Kidney epithelial cell (primary cell): Measurements from ENCODE around the gene UTP18. TPM values are rescaled to one million over a fixed set of nuclear protein-coding genes. Genes with fewer than 3 reads are reported as not detected.
"Not testable (repeated sequence)": the region's sequence is repeated elsewhere in the genome, so short reads cannot be mapped to it uniquely, and the experiment has no call there.

Source experiments
- DNase-seq: peaks from one replicate; pipeline ENCODE4 v3.0.0-alpha.2; 2010; ENCODE audit warnings: low read depth
- H3K27me3 ChIP-seq: 2 replicates; pipeline ENCODE4 v1.6.0; 2011; ENCODE audit warnings: low read length; ENCODE audit not compliant: control insufficient read depth, insufficient read depth
- H3K36me3 ChIP-seq: 2 replicates; pipeline ENCODE4 v1.5.1; 2011; ENCODE audit warnings: low read length; ENCODE audit not compliant: control insufficient read depth, insufficient read depth
- H3K4me3 ChIP-seq: 2 replicates; pipeline ENCODE4 v1.5.1; 2011; ENCODE audit warnings: low read depth, mild to moderate bottlenecking, control low read depth, low read length
- total RNA-seq: library from RNA; depleted of rRNA; stranded (reverse); fragments of >200 nt; gene quantifications from 2 replicates; pipeline ENCODE4 v1.2.3, GENCODE V29; 2015
- TF ChIP-seq, protein P1 (sequence below): IDR thresholded peaks from 2 replicates; pipeline ENCODE4 v1.5.1; 2011; ENCODE audit warnings: mild to moderate bottlenecking, moderate library complexity, low read length, control low read depth, inconsistent platforms; ENCODE audit not compliant: insufficient read depth, poor library complexity, severe bottlenecking

Gene UTP18
- total RNA-seq: 40.9 and 43.1 TPM in 2 replicates

DNA sequence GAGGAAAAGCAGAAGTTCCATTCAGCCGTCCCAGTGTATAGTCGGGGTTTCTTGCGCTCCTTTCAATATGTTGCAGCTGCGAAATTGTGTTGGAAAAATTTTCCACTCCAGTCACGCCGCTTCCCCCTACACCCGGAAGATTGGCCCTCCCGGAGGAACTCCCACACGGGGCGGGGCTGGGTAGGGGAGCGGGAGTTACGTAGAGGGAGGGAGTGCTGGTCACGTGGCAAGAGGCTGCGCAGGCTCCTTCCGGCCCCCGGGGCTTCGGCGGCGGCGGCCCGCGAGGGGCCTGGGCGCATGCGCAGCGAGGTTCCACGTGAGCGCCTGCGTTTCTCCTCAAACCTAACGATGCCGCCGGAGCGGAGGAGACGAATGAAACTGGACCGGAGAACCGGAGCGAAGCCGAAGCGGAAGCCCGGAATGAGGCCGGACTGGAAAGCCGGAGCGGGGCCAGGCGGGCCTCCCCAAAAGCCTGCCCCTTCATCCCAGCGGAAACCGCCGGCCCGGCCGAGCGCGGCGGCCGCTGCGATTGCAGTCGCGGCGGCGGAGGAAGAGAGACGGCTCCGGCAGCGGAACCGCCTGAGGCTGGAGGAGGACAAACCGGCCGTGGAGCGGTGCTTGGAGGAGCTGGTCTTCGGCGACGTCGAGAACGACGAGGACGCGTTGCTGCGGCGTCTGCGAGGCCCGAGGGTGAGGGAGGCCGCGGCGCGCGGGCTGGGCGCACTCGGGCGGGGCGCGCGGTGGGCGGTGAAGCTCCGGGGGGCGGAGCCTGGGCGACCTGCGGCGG lies at the start of gene UTP18:
TSS of gene UTP18 (plus strand) at position 310 of the 787 bp plus-strand sequence. CDS start at position 349, 39 bp downstream.
- no peaks in the 10 kb centered on the region for H3K36me3 ChIP-seq
- peak; percentile 82 for DNase-seq
- TF ChIP-seq, protein P1, sequence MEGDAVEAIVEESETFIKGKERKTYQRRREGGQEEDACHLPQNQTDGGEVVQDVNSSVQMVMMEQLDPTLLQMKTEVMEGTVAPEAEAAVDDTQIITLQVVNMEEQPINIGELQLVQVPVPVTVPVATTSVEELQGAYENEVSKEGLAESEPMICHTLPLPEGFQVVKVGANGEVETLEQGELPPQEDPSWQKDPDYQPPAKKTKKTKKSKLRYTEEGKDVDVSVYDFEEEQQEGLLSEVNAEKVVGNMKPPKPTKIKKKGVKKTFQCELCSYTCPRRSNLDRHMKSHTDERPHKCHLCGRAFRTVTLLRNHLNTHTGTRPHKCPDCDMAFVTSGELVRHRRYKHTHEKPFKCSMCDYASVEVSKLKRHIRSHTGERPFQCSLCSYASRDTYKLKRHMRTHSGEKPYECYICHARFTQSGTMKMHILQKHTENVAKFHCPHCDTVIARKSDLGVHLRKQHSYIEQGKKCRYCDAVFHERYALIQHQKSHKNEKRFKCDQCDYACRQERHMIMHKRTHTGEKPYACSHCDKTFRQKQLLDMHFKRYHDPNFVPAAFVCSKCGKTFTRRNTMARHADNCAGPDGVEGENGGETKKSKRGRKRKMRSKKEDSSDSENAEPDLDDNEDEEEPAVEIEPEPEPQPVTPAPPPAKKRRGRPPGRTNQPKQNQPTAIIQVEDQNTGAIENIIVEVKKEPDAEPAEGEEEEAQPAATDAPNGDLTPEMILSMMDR: no peak
- H3K27me3 ChIP-seq: no peaks in the 10 kb centered on the region
- peak within 1 kb of the TSS; percentile 83 for H3K4me3 ChIP-seq

DNA sequence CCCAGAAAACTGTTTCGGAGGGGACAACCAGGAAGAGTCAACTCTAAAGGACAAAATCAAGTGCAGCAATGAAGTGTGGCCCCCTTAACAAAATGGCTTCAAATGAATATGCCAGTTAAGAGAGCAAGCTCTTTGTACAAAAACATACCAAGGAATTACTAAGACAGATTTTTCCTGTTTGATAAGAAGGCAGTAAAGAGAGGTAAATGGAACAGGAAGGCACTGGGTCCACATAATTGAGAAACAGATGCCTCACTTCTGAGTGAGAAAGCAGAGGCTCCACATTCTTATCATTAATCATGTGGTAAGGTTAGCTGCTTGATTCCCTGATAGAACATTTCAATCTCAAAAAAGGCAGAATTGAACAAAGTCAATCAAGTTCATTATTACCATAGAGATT lies 45.4 kb upstream of the UTP18 start:
- DNase-seq: no peak
- TF ChIP-seq, protein P1: no peak
- Histone ChIP-seq H3K4me3 (no peak overlapping the region), H3K27me3 (no peaks in the 10 kb centered on the region), H3K36me3 (no peaks in the 10 kb centered on the region)

DNA sequence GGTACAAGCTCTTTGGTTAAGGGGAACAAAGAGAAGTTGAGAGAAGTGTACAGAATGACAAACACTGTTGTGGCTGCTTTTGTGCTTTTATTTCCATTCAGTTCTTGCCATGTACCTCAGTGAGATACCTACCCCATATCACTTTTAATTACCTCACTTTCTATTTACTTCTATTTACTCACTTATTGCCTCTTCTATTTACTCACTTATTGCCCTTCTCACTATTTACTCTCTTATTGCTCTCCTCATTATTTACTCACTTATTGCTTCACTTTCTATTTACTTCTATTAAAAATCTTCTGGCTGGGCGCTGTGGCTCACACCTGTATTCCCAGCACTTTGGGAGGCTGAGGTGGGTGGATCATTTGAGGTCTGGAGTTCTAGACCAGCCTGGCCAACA lies 42.4 kb upstream of the UTP18 start:
- TF ChIP-seq, protein P1: no peak
- Histone ChIP-seq H3K4me3 (no peak overlapping the region), H3K36me3 (no peaks in the 10 kb centered on the region), H3K27me3 (no peaks in the 10 kb centered on the region)
- no peak for DNase-seq

DNA sequence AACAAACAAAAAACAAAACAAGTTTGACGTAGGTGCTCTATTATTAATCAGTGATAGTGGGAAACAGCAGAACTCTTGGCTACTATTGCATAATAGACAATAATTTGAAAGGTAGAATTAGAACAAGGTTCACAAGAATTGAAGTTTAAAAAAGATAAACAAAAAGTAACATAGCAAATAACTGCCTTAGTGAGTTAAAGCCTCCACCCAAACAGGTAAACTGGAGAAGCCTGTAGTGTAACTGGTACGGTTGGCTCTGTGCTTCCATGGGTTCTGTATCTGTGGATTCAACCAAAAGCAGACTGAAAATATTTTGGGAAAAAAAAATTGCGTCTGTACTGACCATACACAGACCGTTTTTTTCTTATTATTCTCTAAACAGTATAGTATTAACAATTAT lies 39.0 kb upstream of the UTP18 start:
- no peaks in the 10 kb centered on the region for H3K36me3 ChIP-seq
- no peaks in the 10 kb centered on the region for H3K27me3 ChIP-seq
- no peak for DNase-seq
- H3K4me3 ChIP-seq: no peak overlapping the region
- TF ChIP-seq, protein P1: no peak

DNA sequence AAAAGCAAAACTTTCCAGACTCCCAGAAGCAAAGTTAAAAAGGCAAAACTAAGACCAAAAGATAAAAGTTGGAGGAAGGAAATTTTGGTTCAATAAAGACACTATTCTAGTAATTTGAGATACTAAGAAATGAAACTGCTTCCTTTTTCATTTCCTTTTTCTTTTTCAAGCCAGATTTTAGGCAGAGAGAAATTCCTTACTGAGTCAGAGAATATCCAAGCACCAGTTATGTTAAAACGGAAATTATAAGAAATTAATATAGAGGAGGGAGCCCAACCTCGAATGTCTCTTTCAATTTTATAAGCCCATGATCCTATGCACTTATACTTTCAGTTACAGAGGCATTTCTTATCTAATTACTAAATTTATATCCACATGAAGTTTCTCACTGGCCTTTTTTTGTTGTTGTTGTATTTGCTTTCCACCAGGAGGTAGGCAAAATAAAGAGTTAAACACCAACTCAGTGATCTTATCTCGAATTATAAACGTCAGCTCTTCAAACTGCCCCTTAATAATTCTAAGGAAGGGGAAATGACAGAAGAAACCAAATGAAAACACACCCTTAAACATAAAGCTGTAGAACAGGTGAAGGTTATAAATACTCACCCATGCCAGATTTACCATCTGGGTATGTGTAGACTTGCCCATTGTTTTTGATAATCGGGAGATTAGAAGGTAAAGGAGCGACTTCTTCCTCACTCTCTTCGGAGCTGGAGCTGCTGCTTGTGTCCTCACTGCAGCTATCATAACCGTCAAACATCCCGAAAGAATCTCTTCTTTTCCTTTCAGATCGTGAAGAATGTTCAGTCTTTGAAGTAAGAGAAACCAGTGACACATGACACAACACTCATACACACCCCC lies 35.7 kb upstream of the UTP18 start:
- Histone ChIP-seq H3K27me3 (no peaks in the 10 kb centered on the region), H3K4me3 (no peak overlapping the region), H3K36me3 (no peaks in the 10 kb centered on the region)
- TF ChIP-seq, protein P1: no peak
- no peak for DNase-seq

DNA sequence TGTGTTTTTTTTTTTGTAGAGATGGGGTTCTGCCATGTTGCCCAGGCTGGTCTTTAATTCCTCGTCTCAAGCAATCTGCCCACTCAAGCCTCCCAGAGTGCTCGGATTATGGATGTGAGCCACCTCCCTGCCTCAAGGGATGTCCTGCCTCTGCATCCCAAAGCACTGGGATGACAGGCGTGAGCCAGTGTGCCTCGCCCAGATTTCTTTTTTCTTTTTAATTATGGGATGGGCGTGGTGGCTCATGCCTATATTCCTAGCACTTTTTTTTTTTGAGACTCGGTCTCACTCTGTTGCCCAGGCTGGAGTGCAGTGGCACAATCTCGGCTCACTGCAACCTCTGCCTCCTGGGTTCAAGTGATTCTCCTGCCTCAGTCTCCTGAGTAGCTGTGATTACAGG lies 34.8 kb upstream of the UTP18 start:
- DNase-seq, H3K4me3 ChIP-seq, H3K27me3 ChIP-seq, H3K36me3 ChIP-seq: not testable (repeated sequence)
